Measurements from ENCODE around the gene MYOC. TPM values are rescaled to one million over a fixed set of nuclear protein-coding genes. Genes with fewer than 3 reads are reported as not detected.

The MYOC gene
- polyA plus RNA-seq, 1 donor from 2014 or later = not detected

DNA sequence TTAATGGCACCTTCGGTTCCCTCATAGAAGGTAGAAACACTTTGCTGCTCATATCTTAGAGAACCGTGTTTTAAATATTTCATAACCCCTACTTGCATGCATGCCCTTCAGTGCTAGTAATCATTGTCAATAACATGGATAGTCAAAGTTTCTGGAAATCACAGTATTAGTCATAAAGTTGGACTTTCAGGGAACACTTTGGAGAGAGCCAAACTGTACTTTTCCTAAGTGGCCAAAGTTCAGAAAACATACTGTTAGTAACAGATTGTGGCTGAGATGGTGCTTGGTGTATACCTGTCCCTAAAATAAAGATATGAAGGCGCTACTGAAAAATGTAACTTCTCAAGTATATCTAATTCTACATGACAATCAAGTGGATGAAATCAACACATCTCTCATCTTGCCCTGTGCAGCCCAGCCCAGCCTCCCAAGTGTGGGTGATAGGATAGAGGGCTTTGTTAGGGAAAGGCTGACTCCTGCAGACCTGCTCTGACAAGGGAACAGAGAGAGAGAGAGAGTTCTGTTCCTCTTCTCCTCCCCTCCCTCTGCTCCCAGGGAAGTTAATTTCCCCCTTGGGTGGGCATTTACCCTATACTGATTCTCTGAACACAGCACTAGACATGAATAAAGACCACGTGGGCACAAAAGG lies 14.4 kb downstream of the MYOC start:
- no peaks in the 10 kb centered on the region for H3F3A ChIP-seq (ENCODE audit: insufficient read depth, low read length, poor library complexity, severe bottlenecking)
- no peak overlapping the region for H2AFZ ChIP-seq (ENCODE audit: low read depth, low read length)
- H3K9me2 ChIP-seq (ENCODE audit: insufficient read depth, low read length) = no peaks in the 10 kb centered on the region
- no peaks in the 10 kb centered on the region for H3K79me2 ChIP-seq (replicated peaks; ENCODE audit: insufficient read depth, low read length)
- no peak overlapping the region for H3K9ac ChIP-seq (ENCODE audit: low read length)
- H3K27ac ChIP-seq (ENCODE audit: low read length) = no peak overlapping the region
- H3K4me2 ChIP-seq (ENCODE audit: low read length) = no peak overlapping the region
- TF ChIP-seq RAD21 (conservative IDR thresholded peaks at IDR 0.05) (no peak), CTCF (IDR thresholded peaks at IDR 0.05; ENCODE audit: poor library complexity, severe bottlenecking) (no peak), POLR2AphosphoS5 (IDR thresholded peaks at IDR 0.05) (no peak), EZH2 (IDR thresholded peaks at IDR 0.05; ENCODE audit: borderline replicate concordance, insufficient read depth, low read length, poor library complexity, severe bottlenecking) (no peak), TAF1 (IDR thresholded peaks at IDR 0.05; ENCODE audit: low read depth) (no peak), SMC3 (conservative IDR thresholded peaks at IDR 0.05; ENCODE audit: poor library complexity) (no peak), MXI1 (conservative IDR thresholded peaks at IDR 0.05; ENCODE audit: poor library complexity, severe bottlenecking) (no peak), EP300 (conservative IDR thresholded peaks at IDR 0.05; ENCODE audit: poor library complexity, severe bottlenecking) (no peak)
- TF ChIP-seq, protein P1, sequence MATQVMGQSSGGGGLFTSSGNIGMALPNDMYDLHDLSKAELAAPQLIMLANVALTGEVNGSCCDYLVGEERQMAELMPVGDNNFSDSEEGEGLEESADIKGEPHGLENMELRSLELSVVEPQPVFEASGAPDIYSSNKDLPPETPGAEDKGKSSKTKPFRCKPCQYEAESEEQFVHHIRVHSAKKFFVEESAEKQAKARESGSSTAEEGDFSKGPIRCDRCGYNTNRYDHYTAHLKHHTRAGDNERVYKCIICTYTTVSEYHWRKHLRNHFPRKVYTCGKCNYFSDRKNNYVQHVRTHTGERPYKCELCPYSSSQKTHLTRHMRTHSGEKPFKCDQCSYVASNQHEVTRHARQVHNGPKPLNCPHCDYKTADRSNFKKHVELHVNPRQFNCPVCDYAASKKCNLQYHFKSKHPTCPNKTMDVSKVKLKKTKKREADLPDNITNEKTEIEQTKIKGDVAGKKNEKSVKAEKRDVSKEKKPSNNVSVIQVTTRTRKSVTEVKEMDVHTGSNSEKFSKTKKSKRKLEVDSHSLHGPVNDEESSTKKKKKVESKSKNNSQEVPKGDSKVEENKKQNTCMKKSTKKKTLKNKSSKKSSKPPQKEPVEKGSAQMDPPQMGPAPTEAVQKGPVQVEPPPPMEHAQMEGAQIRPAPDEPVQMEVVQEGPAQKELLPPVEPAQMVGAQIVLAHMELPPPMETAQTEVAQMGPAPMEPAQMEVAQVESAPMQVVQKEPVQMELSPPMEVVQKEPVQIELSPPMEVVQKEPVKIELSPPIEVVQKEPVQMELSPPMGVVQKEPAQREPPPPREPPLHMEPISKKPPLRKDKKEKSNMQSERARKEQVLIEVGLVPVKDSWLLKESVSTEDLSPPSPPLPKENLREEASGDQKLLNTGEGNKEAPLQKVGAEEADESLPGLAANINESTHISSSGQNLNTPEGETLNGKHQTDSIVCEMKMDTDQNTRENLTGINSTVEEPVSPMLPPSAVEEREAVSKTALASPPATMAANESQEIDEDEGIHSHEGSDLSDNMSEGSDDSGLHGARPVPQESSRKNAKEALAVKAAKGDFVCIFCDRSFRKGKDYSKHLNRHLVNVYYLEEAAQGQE (IDR thresholded peaks at IDR 0.05; ENCODE audit: borderline replicate concordance) = no peak
- H3K27me3 ChIP-seq (ENCODE audit: insufficient read depth, low read depth, low read length) = no peaks in the 10 kb centered on the region
- H3K4me3 ChIP-seq (ENCODE audit: low read length) = no peak overlapping the region
- H4K20me1 ChIP-seq (ENCODE audit: insufficient read depth) = no peaks in the 10 kb centered on the region
- no peaks in the 10 kb centered on the region for H3K9me3 ChIP-seq (ENCODE audit: low read length)
- no peaks in the 10 kb centered on the region for H3K36me3 ChIP-seq (ENCODE audit: insufficient read depth, low read length)

GRCh38 chr1:171636141-171636540 lies 16.3 kb downstream of the MYOC start:
- Histone ChIP-seq H3K27ac (ENCODE audit: low read length) (no peak overlapping the region), H3K79me2 (replicated peaks; ENCODE audit: insufficient read depth, low read length) (no peaks in the 10 kb centered on the region), H3K9me3 (ENCODE audit: low read length) (no peaks in the 10 kb centered on the region), H3K4me2 (ENCODE audit: low read length) (no peak overlapping the region), H4K20me1 (ENCODE audit: insufficient read depth) (no peaks in the 10 kb centered on the region), H3F3A (ENCODE audit: insufficient read depth, low read length, poor library complexity, severe bottlenecking) (no peaks in the 10 kb centered on the region), H3K27me3 (ENCODE audit: insufficient read depth, low read depth, low read length) (no peaks in the 10 kb centered on the region), H3K9ac (ENCODE audit: low read length) (no peak overlapping the region), H3K4me3 (ENCODE audit: low read length) (no peak overlapping the region), H2AFZ (ENCODE audit: low read depth, low read length) (no peak overlapping the region), H3K36me3 (ENCODE audit: insufficient read depth, low read length) (no peaks in the 10 kb centered on the region), H3K9me2 (ENCODE audit: insufficient read depth, low read length) (no peaks in the 10 kb centered on the region)
- no peak for TF ChIP-seq MXI1 (conservative IDR thresholded peaks at IDR 0.05; ENCODE audit: poor library complexity, severe bottlenecking)
- no peak for TF ChIP-seq SMC3 (conservative IDR thresholded peaks at IDR 0.05; ENCODE audit: poor library complexity)
- TF ChIP-seq EZH2 (IDR thresholded peaks at IDR 0.05; ENCODE audit: borderline replicate concordance, insufficient read depth, low read length, poor library complexity, severe bottlenecking) = no peak
- no peak for TF ChIP-seq POLR2AphosphoS5 (IDR thresholded peaks at IDR 0.05)
- TF ChIP-seq RAD21 (conservative IDR thresholded peaks at IDR 0.05) = no peak
- TF ChIP-seq, protein P1 (IDR thresholded peaks at IDR 0.05; ENCODE audit: borderline replicate concordance) = no peak
- no peak for TF ChIP-seq CTCF (IDR thresholded peaks at IDR 0.05; ENCODE audit: poor library complexity, severe bottlenecking)
- no peak for TF ChIP-seq EP300 (conservative IDR thresholded peaks at IDR 0.05; ENCODE audit: poor library complexity, severe bottlenecking)
- TF ChIP-seq TAF1 (IDR thresholded peaks at IDR 0.05; ENCODE audit: low read depth) = no peak

All from neural cell (in vitro differentiated cells).